HepG2 (cell line): ENCODE measurements around the gene MYO7B. TPM values are rescaled to one million over a fixed set of nuclear protein-coding genes. Genes with fewer than 3 reads are reported as not detected.
A peak's percentile ranks its signal among the peaks of the same experiment; 100 is the strongest.

Source experiments
- DNMT3B ChIP-seq: conservative IDR thresholded peaks from 2 replicates; pipeline ENCODE4 v1.6.1; 2016; ENCODE audit warnings: missing biosample characterization, control low read depth
- FOXP1 ChIP-seq, 2 experiments: fragments of 450-650 bp in 1 of 2; IDR thresholded peaks; 2 replicates each; pipeline ENCODE4 v1.6.1; 2017 to 2018; ENCODE audit warnings: antibody characterized with exemption in 1 of 2
- HOMEZ ChIP-seq: IDR thresholded peaks from 2 replicates; pipeline ENCODE4 v1.6.1; 2016; ENCODE audit warnings: low read depth
- IRX3 ChIP-seq: sonication (generic); formaldehyde crosslinking; IDR thresholded peaks from 2 replicates; pipeline ENCODE4 v1.8.1; 2023; ENCODE audit warnings: mild to moderate bottlenecking, low read depth, missing genetic modification reagents, borderline replicate concordance
- ISL2 ChIP-seq: sonication (generic); formaldehyde crosslinking; IDR thresholded peaks from 2 replicates; pipeline ENCODE4 v1.5.0; 2020; ENCODE audit warnings: missing genetic modification reagents
- MED1 ChIP-seq: sonication (generic); formaldehyde crosslinking; IDR thresholded peaks from 2 replicates; pipeline ENCODE4 v1.4.0; 2020; ENCODE audit warnings: missing genetic modification reagents
- NCOA5 ChIP-seq: sonication (generic); formaldehyde crosslinking; IDR thresholded peaks from 2 replicates; pipeline ENCODE4 v1.4.0; 2020; ENCODE audit warnings: missing genetic modification reagents
- NR2F2 ChIP-seq: IDR thresholded peaks from 2 replicates; pipeline ENCODE4 v1.6.1; 2012; ENCODE audit warnings: low read depth, inconsistent platforms, borderline replicate concordance
- PHF8 ChIP-seq: sonication (generic); formaldehyde crosslinking; IDR thresholded peaks from 2 replicates; pipeline ENCODE4 v1.5.0; 2020; ENCODE audit warnings: missing genetic modification reagents
- RELA ChIP-seq: sonication (generic); formaldehyde crosslinking; IDR thresholded peaks from 2 replicates; pipeline ENCODE4 v1.4.0; 2020; ENCODE audit warnings: missing genetic modification reagents
- SCMH1 ChIP-seq: sonication (generic); formaldehyde crosslinking; IDR thresholded peaks from 2 replicates; pipeline ENCODE4 v1.9.0; 2021; ENCODE audit warnings: missing genetic modification reagents, mild to moderate bottlenecking, borderline replicate concordance
- SKI ChIP-seq: fragments of 450-650 bp; IDR thresholded peaks from one replicate; pipeline ENCODE4 v1.6.1; 2018; ENCODE audit warnings: mild to moderate bottlenecking; ENCODE audit not compliant: partially characterized antibody
- TBX2 ChIP-seq: sonication (generic); formaldehyde crosslinking; IDR thresholded peaks from 2 replicates; pipeline ENCODE4 v1.5.0; 2020; ENCODE audit warnings: missing genetic modification reagents, mild to moderate bottlenecking, borderline replicate concordance
- ZBTB39 ChIP-seq: sonication (generic); formaldehyde crosslinking; IDR thresholded peaks from 2 replicates; pipeline ENCODE4 v1.5.0; 2020; ENCODE audit warnings: missing genetic modification reagents
- ZNF138 ChIP-seq: sonication (generic); formaldehyde crosslinking; IDR thresholded peaks from 2 replicates; pipeline ENCODE4 v1.5.0; 2020; ENCODE audit warnings: mild to moderate bottlenecking, low read depth, missing genetic modification reagents
- ZNF276 ChIP-seq: sonication (generic); formaldehyde crosslinking; IDR thresholded peaks from 2 replicates; pipeline ENCODE4 v1.4.0; 2020; ENCODE audit warnings: mild to moderate bottlenecking, low read depth, missing genetic modification reagents
- ZNF841 ChIP-seq: sonication (generic); formaldehyde crosslinking; IDR thresholded peaks from 2 replicates; pipeline ENCODE4 v1.8.1; 2023; ENCODE audit warnings: missing genetic modification reagents, borderline replicate concordance
- polyA plus RNA-seq, 8 experiments: library from polyadenylated mRNA; depleted of rRNA in 3 of 8; stranded (reverse) in 7 of 8; unstranded in 1 of 8; fragments of >200 nt; fragmentation: Illumina TruSeq in 4 of 8; extraction: Trizol in 4 of 8; gene quantifications; 2 replicates each; pipeline versions ENCODE4 v1.2.1 to v1.2.3, GENCODE V29; 2011 to 2016; ENCODE audit warnings: low read depth in 4 of 8, missing spikeins in 1 of 8, mixed read lengths in 1 of 8; ENCODE audit not compliant: insufficient read depth in 1 of 8
- total RNA-seq, 5 experiments: library from RNA; depleted of rRNA; stranded (reverse); fragments of >200 nt; fragmentation: Illumina TruSeq; extraction: Trizol; gene quantifications; 2 replicates each; pipeline ENCODE4 v1.2.3, GENCODE V29; 2016; ENCODE audit warnings: low read depth in 1 of 5
- TF ChIP-seq, protein P1 (sequence below): sonication (generic); formaldehyde crosslinking; IDR thresholded peaks from 2 replicates; pipeline ENCODE4 v1.5.0; 2020; ENCODE audit warnings: mild to moderate bottlenecking, missing genetic modification reagents
- TF ChIP-seq, protein P2 (sequence below): sonication (generic); formaldehyde crosslinking; IDR thresholded peaks from 2 replicates; pipeline ENCODE4 v1.4.0; 2020; ENCODE audit warnings: missing genetic modification reagents

MYO7B gene
- total and polyA plus RNA-seq, 2 of the 13 experiments (the other 11 are each of a cell fraction or from before 2014, with no cell fraction given), result not detected

DNA sequence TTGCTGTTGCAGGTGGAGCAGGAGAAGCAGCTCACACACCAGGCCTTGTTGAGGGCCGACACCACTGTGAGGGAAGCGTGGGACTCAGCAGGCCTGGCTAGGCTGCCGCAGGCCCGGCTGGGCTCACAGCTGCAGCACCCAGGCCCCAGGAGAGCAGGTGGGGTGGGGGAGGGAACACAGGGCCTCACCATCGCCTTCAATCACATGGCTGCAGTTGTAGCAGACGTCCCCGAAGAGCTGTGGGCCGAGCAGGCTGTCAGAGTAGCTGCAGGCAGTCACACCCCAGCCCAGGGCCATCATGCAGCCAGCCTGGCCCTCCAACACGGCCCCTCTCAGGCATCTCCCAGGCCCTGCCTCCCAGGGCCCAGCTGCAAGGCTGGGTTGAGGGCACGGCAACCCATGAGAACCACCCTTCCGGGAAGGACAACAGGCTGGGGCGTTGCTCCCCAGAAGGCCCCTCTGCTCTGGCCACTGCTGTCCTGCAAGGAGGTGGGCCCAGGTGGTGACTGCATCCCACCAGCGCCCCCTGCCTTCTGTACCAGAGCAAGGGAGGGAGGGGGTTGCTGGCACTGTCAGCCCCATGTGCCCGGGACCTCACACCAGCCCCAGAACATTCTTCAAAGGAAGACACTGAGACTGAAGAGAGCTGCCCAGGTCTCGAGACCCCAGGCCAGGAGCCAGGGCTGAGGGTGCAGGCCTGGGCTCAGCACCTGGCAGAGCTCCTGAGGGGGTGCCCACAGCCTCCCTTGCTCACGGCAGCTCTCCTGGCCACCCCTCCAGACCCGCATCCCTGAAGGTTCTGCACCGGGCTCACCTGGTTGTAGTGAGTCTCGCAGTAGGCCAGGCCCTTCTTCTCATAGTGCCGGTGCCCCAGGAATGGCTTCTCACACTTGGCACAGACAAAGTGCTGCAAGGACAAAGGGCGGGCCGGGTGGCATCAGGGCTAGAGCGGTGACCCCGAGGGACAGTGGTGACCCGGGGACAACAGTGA lies 104.9 kb downstream of the MYO7B start (continued):
- TF ChIP-seq ZBTB39 (CRISPR knock-in tag) (no peak), TBX2 (CRISPR knock-in tag) (peak; percentile 49; the same call in 1 of the 2 replicates), FOXP1 (IDR thresholded peaks at IDR 0.05) (no peak), FOXP1 (CRISPR knock-in tag; IDR thresholded peaks at IDR 0.05) (no peak), SKI (no peak), IRX3 (CRISPR knock-in tag) (no peak), NCOA5 (CRISPR knock-in tag) (no peak), SCMH1 (CRISPR knock-in tag) (no peak), NR2F2 (no peak), ZNF841 (CRISPR knock-in tag) (no peak), RELA (CRISPR knock-in tag) (no peak), ISL2 (CRISPR knock-in tag) (no peak), DNMT3B (CRISPR knock-in tag) (no peak), MED1 (CRISPR knock-in tag) (no peak), ZNF276 (no peak), PHF8 (CRISPR knock-in tag) (peak; percentile 36), HOMEZ (CRISPR knock-in tag) (no peak), ZNF138 (CRISPR knock-in tag) (no peak)
- TF ChIP-seq, protein P1, sequence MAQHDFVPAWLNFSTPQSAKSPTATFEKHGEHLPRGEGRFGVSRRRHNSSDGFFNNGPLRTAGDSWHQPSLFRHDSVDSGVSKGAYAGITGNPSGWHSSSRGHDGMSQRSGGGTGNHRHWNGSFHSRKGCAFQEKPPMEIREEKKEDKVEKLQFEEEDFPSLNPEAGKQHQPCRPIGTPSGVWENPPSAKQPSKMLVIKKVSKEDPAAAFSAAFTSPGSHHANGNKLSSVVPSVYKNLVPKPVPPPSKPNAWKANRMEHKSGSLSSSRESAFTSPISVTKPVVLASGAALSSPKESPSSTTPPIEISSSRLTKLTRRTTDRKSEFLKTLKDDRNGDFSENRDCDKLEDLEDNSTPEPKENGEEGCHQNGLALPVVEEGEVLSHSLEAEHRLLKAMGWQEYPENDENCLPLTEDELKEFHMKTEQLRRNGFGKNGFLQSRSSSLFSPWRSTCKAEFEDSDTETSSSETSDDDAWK (CRISPR knock-in tag), result no peak
- TF ChIP-seq, protein P2, sequence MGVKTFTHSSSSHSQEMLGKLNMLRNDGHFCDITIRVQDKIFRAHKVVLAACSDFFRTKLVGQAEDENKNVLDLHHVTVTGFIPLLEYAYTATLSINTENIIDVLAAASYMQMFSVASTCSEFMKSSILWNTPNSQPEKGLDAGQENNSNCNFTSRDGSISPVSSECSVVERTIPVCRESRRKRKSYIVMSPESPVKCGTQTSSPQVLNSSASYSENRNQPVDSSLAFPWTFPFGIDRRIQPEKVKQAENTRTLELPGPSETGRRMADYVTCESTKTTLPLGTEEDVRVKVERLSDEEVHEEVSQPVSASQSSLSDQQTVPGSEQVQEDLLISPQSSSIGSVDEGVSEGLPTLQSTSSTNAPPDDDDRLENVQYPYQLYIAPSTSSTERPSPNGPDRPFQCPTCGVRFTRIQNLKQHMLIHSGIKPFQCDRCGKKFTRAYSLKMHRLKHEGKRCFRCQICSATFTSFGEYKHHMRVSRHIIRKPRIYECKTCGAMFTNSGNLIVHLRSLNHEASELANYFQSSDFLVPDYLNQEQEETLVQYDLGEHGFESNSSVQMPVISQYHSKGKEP, result no peak
